ENCODE measurements around the gene ZMYND8. TPM values are rescaled to one million over a fixed set of nuclear protein-coding genes. Genes with fewer than 3 reads are reported as not detected.
"Not testable (repeated sequence)": the region's sequence is repeated elsewhere in the genome, so short reads cannot be mapped to it uniquely, and the experiment has no call there.

ZMYND8 gene
- total RNA-seq, 1 donor, result 18.8 TPM

DNA sequence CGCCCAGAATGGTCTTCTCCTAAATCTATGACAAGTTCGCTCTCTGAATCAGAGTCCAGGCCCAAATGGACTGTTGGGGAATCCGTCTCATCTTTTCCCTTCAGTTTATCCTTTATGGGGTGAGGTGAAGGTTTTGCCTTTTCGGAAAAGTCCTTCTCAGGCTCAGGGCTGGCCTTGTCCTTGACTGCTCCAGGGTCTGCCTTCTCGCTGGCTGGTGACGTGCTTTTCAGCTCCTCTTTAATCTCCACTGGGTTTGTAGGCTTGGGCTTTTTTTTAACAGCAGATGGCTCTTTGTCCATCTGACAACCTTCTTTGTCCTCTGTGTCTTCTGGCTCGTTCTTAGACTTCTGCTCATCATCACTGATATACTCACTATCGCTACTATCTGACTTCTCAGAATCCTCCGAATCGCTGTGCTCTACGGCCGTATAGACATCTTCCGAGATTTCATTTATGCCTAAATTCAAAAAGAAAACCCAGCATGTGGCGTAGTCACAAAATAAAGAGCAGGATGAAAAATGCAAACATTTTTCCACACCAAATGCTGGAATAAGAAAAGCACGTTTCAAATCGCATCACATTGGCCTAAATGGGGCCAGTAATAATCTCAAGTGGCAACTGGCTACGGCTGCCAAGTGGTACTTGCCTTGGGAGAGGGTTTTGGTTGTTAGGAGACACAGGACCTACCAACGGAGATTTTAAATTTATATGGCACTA, 110.3 kb downstream of the ZMYND8 start:
- H3K36me3 ChIP-seq (ENCODE audit: insufficient read depth, low read length), result peaks cover 48% of the 10 kb centered on the region
- H3K4me3 ChIP-seq (ENCODE audit: insufficient read depth, low read length), result no peak overlapping the region
- peaks cover 29% of the 10 kb centered on the region for H3K79me2 ChIP-seq (ENCODE audit: insufficient read depth, low read length)
- no peaks in the 10 kb centered on the region for H3K9me3 ChIP-seq (ENCODE audit: low read depth, low read length)
- TF ChIP-seq, protein P1, sequence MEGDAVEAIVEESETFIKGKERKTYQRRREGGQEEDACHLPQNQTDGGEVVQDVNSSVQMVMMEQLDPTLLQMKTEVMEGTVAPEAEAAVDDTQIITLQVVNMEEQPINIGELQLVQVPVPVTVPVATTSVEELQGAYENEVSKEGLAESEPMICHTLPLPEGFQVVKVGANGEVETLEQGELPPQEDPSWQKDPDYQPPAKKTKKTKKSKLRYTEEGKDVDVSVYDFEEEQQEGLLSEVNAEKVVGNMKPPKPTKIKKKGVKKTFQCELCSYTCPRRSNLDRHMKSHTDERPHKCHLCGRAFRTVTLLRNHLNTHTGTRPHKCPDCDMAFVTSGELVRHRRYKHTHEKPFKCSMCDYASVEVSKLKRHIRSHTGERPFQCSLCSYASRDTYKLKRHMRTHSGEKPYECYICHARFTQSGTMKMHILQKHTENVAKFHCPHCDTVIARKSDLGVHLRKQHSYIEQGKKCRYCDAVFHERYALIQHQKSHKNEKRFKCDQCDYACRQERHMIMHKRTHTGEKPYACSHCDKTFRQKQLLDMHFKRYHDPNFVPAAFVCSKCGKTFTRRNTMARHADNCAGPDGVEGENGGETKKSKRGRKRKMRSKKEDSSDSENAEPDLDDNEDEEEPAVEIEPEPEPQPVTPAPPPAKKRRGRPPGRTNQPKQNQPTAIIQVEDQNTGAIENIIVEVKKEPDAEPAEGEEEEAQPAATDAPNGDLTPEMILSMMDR (IDR thresholded peaks at IDR 0.05; ENCODE audit: extremely low read depth, low read depth, low read length), result no peak
- no peaks in the 10 kb centered on the region for H4K20me1 ChIP-seq (ENCODE audit: insufficient read depth, low read length)
- H3K27me3 ChIP-seq (ENCODE audit: insufficient read depth, low read length), result no peaks in the 10 kb centered on the region
- no peak overlapping the region for H2AFZ ChIP-seq (ENCODE audit: low read length)
- H3K4me1 ChIP-seq (ENCODE audit: insufficient read depth, low read length), result peaks cover 2% of the 10 kb centered on the region
- no peak for DNase-seq (ENCODE audit: insufficient read length, low spot score, missing footprints)
- H3K27ac ChIP-seq (ENCODE audit: low read depth, low read length), result no peak overlapping the region
- H3K4me2 ChIP-seq (ENCODE audit: insufficient read depth, low read length), result no peak overlapping the region

GRCh38 chr20:47245166-47245565, 111.3 kb downstream of the ZMYND8 start:
- not testable (repeated sequence) for H3K27me3 ChIP-seq (ENCODE audit: insufficient read depth, low read length); H3K4me1 ChIP-seq (ENCODE audit: insufficient read depth, low read length); H3K4me2 ChIP-seq (ENCODE audit: insufficient read depth, low read length); H3K27ac ChIP-seq (ENCODE audit: low read depth, low read length); DNase-seq (ENCODE audit: insufficient read length, low spot score, missing footprints); H3K9me3 ChIP-seq (ENCODE audit: low read depth, low read length); H3K4me3 ChIP-seq (ENCODE audit: insufficient read depth, low read length); H4K20me1 ChIP-seq (ENCODE audit: insufficient read depth, low read length); H2AFZ ChIP-seq (ENCODE audit: low read length)
- Histone ChIP-seq H3K36me3 (ENCODE audit: insufficient read depth, low read length) (peaks cover 48% of the 10 kb centered on the region), H3K79me2 (ENCODE audit: insufficient read depth, low read length) (peaks cover 24% of the 10 kb centered on the region)

DNA sequence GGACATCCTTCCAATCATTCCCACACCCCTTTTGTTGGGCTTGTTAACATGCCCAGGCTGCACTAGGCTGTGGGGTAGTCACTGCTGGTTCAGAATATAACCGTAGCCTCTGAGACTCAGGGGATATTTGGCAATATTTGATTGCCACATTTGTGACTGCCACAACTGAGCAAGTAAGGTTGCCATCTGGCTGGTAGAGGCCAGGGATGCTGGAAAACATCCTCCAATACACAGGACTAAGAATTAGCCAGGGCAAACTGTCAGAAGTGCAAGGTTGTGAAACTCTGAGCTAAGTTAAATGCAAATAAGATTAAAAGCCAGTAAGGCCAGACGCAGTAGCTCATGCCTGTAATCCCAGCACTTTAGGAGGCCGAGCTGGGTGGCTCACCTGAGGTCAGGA, 112.0 kb downstream of the ZMYND8 start:
- peaks cover 25% of the 10 kb centered on the region for H3K79me2 ChIP-seq (ENCODE audit: insufficient read depth, low read length)

DNA sequence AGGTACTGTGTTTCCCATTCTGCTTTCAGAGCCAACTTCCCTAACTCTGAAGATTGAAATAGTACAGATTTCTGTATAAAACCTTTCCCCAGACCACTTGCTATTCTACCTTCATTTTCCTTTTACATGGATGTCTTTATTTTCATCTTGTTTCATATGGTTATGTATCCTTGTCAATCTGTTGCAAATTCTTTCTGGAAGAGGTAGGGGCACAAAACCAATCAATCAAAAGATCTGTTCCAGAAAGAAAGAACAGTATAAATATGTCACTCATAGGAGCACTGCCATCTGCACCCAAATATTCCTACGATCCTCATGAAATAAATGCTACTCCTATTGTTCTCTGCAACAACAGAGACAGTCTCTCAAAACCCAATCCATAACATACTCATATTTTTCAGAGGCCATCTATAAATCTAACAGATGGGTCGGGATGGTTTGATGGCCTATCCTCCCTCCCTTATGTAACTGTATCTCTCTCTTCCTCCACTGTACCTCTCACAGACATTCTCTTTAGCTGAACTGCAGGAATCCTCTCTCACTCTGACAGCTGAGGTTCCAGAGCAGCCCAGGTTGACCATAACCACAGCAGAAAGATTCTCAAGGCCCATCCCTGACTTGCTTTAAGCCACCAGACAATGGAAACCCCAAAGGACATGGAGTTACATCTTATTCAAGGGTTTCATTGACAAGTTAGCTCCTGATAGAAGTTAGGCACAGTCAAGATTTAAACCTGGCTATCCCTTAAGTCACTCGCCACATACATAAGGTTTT, 112.8 kb downstream of the ZMYND8 start:
- Histone ChIP-seq H3K4me2 (ENCODE audit: insufficient read depth, low read length) (no peak overlapping the region), H3K27ac (ENCODE audit: low read depth, low read length) (no peak overlapping the region), H3K4me3 (ENCODE audit: insufficient read depth, low read length) (no peak overlapping the region), H2AFZ (ENCODE audit: low read length) (no peak overlapping the region), H3K36me3 (ENCODE audit: insufficient read depth, low read length) (peaks cover 47% of the 10 kb centered on the region), H3K9me3 (ENCODE audit: low read depth, low read length) (no peaks in the 10 kb centered on the region), H3K27me3 (ENCODE audit: insufficient read depth, low read length) (no peaks in the 10 kb centered on the region), H3K79me2 (ENCODE audit: insufficient read depth, low read length) (peaks cover 30% of the 10 kb centered on the region), H3K4me1 (ENCODE audit: insufficient read depth, low read length) (peaks cover 2% of the 10 kb centered on the region), H4K20me1 (ENCODE audit: insufficient read depth, low read length) (no peaks in the 10 kb centered on the region)
- DNase-seq (ENCODE audit: insufficient read length, low spot score, missing footprints), result no peak
- TF ChIP-seq, protein P1 (IDR thresholded peaks at IDR 0.05; ENCODE audit: extremely low read depth, low read depth, low read length), result no peak

More for the DNA sequence above, 112.0 kb downstream of the ZMYND8 start:
- H3K27me3 ChIP-seq (ENCODE audit: insufficient read depth, low read length), result no peaks in the 10 kb centered on the region
- peaks cover 47% of the 10 kb centered on the region for H3K36me3 ChIP-seq (ENCODE audit: insufficient read depth, low read length)
- no peak overlapping the region for H3K4me2 ChIP-seq (ENCODE audit: insufficient read depth, low read length)
- H3K27ac ChIP-seq (ENCODE audit: low read depth, low read length), result no peak overlapping the region
- no peak for DNase-seq (ENCODE audit: insufficient read length, low spot score, missing footprints)
- H2AFZ ChIP-seq (ENCODE audit: low read length), result no peak overlapping the region
- H3K4me3 ChIP-seq (ENCODE audit: insufficient read depth, low read length), result no peak overlapping the region
- H4K20me1 ChIP-seq (ENCODE audit: insufficient read depth, low read length), result no peaks in the 10 kb centered on the region
- no peaks in the 10 kb centered on the region for H3K9me3 ChIP-seq (ENCODE audit: low read depth, low read length)
- TF ChIP-seq, protein P1 (IDR thresholded peaks at IDR 0.05; ENCODE audit: extremely low read depth, low read depth, low read length), result no peak
- peaks cover 2% of the 10 kb centered on the region for H3K4me1 ChIP-seq (ENCODE audit: insufficient read depth, low read length)
